Left cardiac atrium (tissue), 4 donors: Measurements from ENCODE around the gene INTS4. TPM values are rescaled to one million over a fixed set of nuclear protein-coding genes. Genes with fewer than 3 reads are reported as not detected.
"Not testable (repeated sequence)": the region's sequence is repeated elsewhere in the genome, so short reads cannot be mapped to it uniquely, and the experiment has no call there.

ENCODE experiments used
- ATAC-seq, 2 donors: fragments of 200-7000 bp; cut with Tn5 transposase; one replicate each; pipeline ENCODE4 v1.9.1; 2020; ENCODE audit warnings: mild to moderate bottlenecking in 2 of 2, moderate library complexity in 2 of 2
- DNase-seq: peaks from one replicate; pipeline ENCODE4 v3.0.0-alpha.2; 2020
- intact Hi-C, 2 donors: fragments of 100-400 bp; cut with DNase I; formaldehyde crosslinking; loops; one replicate each; pipeline versions ENCODE4 v1.14.1 to v1.15.1; 2022 to 2023
- total RNA-seq, 2 donors: library from RNA; stranded (reverse); fragmentation: NEBNext Ultra II Directional; extraction: Animal tissue kit (Norgen Biotek cat#: 25700); gene quantifications; one replicate each; pipeline ENCODE4 v1.2.1, GENCODE V29; 2021
- donor health status: DM: no; HTN: yes; CAD: no.
- donor health status: DM: no; HTN: yes; CAD: no; lungs with severe emphysema.
- donor health status: DM: yes; HTN: yes; CAD: no.
- donor health status: Dilated cardiomyopathy.

The INTS4 gene
- total RNA-seq, 2 donors from 2014 or later: 15.9 to 17.7 TPM

DNA sequence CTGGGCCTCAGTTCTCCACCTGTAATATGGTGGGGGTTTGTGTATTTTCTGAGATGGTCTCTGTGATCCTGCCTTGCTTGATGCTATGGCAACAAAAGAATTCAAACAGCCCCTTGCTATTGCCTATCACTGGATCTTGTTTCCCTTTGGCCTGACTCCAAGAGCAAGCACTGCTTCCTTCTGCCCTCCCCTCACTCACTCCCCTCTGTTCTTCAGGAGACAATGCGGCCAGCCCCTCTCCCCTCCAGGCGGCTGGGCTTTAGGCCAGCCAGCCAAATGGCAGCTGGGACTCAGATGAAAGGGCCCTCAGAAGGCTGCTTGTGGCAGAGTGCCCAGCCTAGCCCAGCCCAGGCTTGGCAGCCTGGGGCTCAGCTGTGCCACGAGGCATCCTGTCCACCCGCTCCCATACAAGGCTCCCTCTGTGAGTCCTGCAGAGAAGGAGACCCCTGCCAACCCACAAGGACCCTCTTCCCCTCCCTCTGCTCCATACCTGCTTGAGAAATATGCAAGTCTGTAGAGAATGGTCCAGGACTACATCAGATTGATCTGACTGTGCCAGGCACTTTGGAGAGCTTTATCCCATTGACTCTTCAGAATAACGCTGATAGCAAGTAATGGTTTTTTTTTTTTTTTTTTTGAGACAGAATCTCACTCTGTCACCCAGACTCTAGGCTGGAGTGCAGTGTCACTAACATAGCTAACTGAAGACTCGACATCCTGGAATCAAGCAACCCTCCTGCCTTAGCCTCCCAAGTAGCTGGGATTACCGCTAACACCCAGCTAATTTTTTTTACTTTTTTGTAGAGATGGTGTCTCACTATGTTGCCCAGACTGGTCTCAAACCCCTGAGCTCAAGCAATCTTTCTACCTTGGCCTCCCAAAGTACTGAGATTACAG, 36.2 kb upstream of the INTS4 start:
- peak; percentile 55 for DNase-seq
- peak; percentile 93 to 95 for ATAC-seq
- intact Hi-C loops: no loop called here

DNA sequence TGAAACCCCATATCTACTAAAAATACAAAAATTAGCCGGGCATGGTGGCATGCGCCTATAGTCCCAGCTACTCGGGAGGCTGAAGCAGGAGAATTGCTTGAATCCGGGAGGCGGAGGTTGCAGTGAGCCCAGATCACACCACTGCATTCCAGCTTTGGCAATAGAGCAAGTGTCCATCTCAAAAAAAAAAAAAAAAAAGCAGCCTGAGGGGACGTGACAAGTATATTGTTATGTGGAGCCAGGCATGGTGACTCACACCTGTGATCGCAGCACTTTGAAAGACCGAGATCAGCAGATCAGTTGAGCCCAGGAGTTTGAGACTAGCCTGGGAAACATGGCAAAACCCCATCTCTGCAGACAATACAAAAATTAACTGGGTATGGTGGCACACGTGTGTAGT, 34.0 kb upstream of the INTS4 start:
- DNase-seq: not testable (repeated sequence)

GRCh38 chr11:78027759-78028158, 33.3 kb upstream of the INTS4 start:
- no peak for DNase-seq
- ATAC-seq: no peak
- intact Hi-C loops: no loop called here

More for the DNA sequence above, 34.0 kb upstream of the INTS4 start:
- intact Hi-C loops, ATAC-seq: not testable (repeated sequence)

GRCh38 chr11:78025378-78025777, 30.9 kb upstream of the INTS4 start:
- ATAC-seq (no peak), DNase-seq (no peak)
- intact Hi-C loops: no loop called here

DNA sequence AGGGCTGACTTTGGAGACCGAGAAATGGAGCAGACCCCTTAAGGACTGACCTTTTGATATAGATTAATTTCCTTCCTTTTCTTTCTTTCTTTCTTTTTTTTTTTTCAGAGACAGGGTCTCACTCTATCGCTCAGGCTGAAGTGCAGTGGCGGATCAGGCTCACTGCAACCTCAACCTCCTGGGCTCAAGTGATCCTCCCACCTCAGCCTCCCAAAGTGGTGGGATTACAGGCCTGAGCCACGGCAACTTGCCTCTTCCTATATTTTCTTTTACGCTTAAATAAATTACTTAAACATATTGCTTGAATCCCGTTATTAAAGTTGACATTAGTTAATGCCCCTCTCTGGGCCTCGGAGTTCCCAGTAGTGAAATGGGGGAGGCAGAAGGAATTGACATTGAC, 29.0 kb upstream of the INTS4 start:
- ATAC-seq (peak in 1 of 2 donors; percentile 15), DNase-seq (no peak)

GRCh38 chr11:78022397-78023396, 28.2 kb upstream of the INTS4 start, which contains the start of gene KCTD14:
Gene KCTD14 (minus strand): TSS chr11:78023276. CDS start chr11:78023249, 27 bp downstream.
- peak; percentile 53 for DNase-seq
- intact Hi-C loops: no loop called here
- ATAC-seq: peak; percentile 82 to 92

More for the DNA sequence above, 29.0 kb upstream of the INTS4 start:
- intact Hi-C loops: no loop called here

GRCh38 chr11:78021611-78022010, 27.1 kb upstream of the INTS4 start:
- DNase-seq (no peak), ATAC-seq (no peak)
- intact Hi-C loops: no loop called here

- ATAC-seq: no peak
- intact Hi-C loops: no loop called here
- DNase-seq: no peak
Measured at GRCh38 chr11:78020246-78020645, 25.8 kb upstream of the INTS4 start.

DNA sequence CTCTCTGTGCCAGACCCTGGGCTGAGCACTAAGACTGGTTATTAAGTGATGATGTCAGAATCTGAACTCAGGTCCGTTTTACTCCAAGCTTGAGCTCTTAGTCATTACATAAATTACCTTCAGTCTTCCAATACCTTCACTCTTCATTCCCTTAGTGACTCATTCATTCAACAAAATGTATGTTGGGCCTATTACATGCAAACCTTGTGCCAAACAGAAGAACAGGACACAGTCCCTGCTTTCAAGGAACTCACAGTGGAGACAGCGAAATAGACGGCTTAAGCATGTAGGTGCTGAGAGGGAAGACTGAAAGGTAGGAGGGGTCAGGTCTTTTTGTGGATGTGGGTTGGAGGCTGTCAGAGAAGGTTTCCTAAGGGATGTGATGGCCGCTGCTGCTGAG, 25.3 kb upstream of the INTS4 start:
- no peak for ATAC-seq
- DNase-seq: no peak
- intact Hi-C loops: no loop called here

- intact Hi-C loops: no loop called here
- ATAC-seq (no peak), DNase-seq (no peak)
Measured at GRCh38 chr11:78015878-78016277, 21.4 kb upstream of the INTS4 start.

DNA sequence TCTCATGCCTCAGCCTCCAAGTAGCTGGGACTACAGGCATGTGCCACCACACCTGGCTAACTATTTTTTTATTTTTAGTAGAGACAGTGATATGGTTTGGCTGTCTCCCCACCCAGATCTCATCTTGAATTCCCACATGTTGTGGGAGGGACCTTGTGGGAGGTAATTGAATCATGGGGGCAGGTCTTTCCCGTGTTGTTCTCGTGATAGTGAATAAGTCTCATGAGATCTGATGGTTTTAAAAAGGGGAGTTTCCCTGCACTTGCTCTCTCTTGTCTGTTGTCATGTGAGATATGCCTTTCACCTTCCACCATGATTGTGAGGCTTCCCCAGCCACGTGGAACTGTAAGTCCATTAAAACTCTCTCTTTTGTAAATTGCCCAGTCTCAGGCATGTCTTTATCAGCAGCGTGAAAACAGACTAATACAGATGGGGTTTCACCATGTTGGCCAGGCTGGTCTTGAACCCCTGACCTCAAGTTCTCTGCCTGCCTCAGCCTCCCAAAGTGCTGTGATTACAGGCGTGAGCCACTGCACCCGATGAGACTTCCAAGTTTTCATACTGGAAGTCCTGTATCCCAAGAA, 20.6 kb upstream of the INTS4 start:
- DNase-seq, ATAC-seq, intact Hi-C loops: not testable (repeated sequence)

DNA sequence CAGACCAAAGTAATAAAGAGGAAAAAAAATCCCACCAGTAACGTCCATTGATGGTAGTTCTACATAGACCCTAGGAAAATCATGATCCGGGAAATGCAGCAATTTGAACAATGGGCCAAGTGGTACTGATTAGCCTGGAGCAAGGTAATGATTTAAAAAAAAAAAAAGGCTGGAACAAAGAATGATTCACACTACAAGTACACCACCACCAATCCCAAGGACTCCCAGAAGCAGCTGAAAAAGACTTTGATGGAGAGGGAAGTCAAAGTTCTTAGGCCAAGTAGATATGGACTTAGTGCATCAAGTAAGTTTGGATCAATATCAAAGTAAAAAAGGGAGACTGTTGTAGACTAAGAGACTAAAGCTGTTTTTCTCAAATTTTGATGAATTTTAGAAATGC, 16.8 kb upstream of the INTS4 start:
- no peak for DNase-seq
- ATAC-seq: no peak
- intact Hi-C loops: no loop called here

DNA sequence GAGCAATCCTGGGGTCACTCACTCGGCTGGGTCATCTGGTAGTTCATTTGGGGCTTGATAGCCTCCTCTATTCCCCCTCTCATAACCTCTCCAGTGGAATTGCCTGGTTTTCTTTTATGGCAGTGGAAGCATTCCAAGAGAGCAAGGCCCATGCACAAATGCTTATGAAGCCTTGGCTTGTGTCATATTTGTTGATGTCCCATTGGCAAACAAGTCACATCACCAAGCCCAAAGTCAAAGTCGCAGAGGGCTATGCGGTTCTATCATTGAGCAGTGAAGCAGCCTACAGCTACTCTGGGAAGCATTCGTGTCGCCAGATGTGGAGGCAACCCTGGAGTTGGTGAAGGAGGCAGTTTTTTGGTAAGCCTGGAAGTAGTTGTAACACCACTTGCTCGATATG, 16.3 kb upstream of the INTS4 start:
- intact Hi-C loops: no loop called here
- DNase-seq (no peak), ATAC-seq (no peak)

- DNase-seq (no peak), ATAC-seq (no peak)
- intact Hi-C loops: no loop called here
Measured at GRCh38 chr11:78010304-78010703, 15.8 kb upstream of the INTS4 start.

DNA sequence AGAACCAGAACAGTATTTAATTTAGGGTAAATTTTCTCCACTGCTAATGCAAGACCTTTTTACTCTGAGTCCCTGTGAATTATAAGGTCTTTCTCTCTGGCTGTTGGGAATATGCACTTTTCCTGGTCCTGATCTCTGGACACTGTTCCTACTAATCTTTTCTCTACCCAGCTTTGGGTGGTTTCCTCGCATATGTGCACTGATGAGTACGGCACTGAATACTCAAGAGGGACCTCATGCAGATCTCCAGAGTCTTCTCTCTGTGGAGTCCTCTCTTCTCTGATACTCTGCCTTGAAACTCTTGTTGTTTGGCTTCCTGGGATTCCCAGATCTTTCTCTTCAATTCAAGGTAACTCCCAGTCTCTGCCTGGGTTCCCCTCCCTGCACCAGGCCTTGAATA, 14.6 kb upstream of the INTS4 start:
- no peak for DNase-seq
- ATAC-seq: no peak
- intact Hi-C loops: no loop called here

- DNase-seq (peak; percentile 25), ATAC-seq (peak; percentile 76 to 79)
- intact Hi-C loops: no loop called here
Measured at GRCh38 chr11:78000193-78000592, 5.7 kb upstream of the INTS4 start.

DNA sequence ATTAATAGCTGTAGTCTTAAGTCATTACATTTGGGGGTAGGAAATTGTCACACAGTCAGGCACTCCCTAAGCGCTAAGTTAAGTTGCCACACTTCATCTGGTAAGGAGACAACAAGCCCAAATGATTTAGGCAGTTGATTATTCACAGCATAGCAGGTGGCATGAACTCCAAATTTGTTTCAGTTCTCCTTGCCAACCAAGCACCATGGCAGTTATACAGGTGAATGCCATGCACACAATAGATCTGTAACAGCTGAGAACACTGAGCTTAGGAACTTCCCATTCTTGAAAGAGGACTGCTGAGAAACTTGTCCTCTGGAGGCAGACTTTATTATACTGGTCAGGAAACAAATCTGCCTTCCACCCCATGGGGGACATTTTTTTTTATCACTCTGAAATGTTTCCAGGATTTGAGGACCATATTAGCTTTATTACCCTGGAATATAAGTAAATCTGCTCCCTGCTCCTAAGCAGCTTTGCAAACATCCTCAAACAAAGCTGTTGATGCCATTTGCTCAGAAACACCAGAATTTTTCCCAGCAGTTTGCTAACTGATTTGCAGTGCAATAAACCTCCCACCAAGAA, 5.1 kb upstream of the INTS4 start:
- DNase-seq: no peak
- ATAC-seq: no peak
- intact Hi-C loops: loop anchor here in 1 of 2 donors (10.0 kb wide), 1 partner anchor 45 kb away; no protein-coding TSS in a partner anchor

DNA sequence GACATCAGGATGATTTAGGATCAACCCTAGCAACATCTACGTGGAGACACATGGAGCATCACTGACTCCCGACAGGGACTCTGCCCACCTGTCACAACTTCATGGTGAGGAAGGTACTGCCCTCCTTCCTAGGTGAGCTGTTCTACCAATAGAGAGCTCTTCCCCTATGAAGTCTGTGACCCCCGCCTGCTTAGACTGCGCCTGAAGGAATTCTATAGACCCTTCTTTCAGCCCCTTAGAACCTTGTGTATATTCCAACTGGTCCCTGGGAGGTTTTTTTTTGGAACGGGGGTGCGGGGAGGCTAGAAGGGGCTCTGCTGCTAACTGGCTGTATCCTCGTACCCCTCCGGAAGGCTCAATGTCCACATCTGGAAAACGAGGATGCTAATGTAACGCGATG, 566 bp downstream of the INTS4 start:
- ATAC-seq (no peak), DNase-seq (no peak)
- intact Hi-C loops: loop anchor here in 1 of 2 donors (2.0 to 10.0 kb wide), 2 partner anchors 51 to 173 kb away; partner anchors contain the start of genes AAMDC and RSF1

GRCh38 chr11:77990981-77991380, 3.5 kb downstream of the INTS4 start:
- DNase-seq: no peak
- ATAC-seq: no peak
- intact Hi-C loops: loop anchor here in 1 of 2 donors (10.0 kb wide), 1 partner anchor 54 kb away; no protein-coding TSS in a partner anchor
